ENCODE measurements around the gene MAPK12. TPM values are rescaled to one million over a fixed set of nuclear protein-coding genes. Genes with fewer than 3 reads are reported as not detected.

Gene MAPK12
- total RNA-seq, 1 donor from 2014 or later: 33.4 TPM

DNA sequence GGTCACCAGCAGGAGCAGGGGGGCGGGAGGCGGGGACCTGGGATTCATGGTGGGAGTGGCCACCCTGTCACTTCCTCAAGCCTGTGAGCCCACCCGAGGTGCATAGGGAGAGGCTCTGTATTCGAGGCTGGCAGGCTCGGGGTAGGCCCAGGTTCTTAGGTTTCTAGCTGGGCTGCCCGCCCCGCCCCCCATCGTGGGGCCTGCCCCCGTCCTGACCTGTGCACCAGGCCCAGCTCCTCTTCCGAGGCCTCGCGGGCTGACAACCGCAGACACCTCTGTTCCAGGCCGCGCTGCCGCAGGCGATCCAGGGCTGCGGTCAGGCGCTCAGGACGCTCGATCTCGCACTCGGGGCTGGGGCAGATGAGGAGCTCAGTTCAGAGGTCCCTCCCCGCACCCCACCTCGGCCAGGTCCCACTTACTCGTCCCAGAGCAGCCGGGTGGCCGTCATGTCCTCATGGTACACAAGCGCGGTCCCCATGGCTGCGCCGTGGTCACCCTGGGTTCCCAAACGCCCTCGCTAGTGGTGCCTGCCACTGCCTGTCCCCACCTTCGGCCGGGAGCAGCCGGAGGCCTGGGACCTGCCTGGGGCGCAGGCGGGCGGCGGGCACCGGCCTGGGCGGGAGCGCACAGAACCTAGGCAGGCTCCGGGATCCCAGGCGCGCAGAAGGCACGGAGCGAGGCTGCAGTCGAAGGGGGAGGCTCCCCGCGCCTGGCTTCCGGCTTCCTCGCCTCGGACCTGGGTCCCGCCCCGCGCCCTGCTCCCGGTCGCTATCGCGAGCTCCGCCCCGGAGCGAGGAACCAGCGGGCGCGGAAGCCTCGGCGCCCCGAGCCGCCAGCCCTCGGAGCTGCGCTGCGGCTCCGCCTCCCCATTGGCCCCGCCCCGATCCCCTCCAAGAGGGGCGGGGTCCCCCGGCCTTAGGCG lies 10.7 kb downstream of the MAPK12 start, which contains the start of gene HDAC10:
HDAC10 (minus strand) TSS at position 711 of the 922 bp plus-strand sequence; CDS start at position 478, 233 bp downstream.
- peak within 1 kb of the TSS; percentile 67 for H3K4me3 Mint-ChIP-seq (ENCODE audit: unreplicated experiment)
- H3K36me3 Mint-ChIP-seq (ENCODE audit: low read depth, unreplicated experiment): no peaks in the 10 kb centered on the region
- no peaks in the 10 kb centered on the region for H3K4me1 Mint-ChIP-seq (ENCODE audit: unreplicated experiment)
- H3K27me3 Mint-ChIP-seq (ENCODE audit: unreplicated experiment): peaks cover 2% of the 10 kb centered on the region
- no peaks in the 10 kb centered on the region for H3K9me3 Mint-ChIP-seq (ENCODE audit: unreplicated experiment)
- TF ChIP-seq, protein P1, sequence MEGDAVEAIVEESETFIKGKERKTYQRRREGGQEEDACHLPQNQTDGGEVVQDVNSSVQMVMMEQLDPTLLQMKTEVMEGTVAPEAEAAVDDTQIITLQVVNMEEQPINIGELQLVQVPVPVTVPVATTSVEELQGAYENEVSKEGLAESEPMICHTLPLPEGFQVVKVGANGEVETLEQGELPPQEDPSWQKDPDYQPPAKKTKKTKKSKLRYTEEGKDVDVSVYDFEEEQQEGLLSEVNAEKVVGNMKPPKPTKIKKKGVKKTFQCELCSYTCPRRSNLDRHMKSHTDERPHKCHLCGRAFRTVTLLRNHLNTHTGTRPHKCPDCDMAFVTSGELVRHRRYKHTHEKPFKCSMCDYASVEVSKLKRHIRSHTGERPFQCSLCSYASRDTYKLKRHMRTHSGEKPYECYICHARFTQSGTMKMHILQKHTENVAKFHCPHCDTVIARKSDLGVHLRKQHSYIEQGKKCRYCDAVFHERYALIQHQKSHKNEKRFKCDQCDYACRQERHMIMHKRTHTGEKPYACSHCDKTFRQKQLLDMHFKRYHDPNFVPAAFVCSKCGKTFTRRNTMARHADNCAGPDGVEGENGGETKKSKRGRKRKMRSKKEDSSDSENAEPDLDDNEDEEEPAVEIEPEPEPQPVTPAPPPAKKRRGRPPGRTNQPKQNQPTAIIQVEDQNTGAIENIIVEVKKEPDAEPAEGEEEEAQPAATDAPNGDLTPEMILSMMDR (IDR thresholded peaks at IDR 0.05; ENCODE audit: unreplicated experiment): no peak
- DNase-seq (ENCODE audit: low spot score): peak; percentile 84
- H3K27ac Mint-ChIP-seq (ENCODE audit: unreplicated experiment): no peak within 1 kb of the TSS

DNA sequence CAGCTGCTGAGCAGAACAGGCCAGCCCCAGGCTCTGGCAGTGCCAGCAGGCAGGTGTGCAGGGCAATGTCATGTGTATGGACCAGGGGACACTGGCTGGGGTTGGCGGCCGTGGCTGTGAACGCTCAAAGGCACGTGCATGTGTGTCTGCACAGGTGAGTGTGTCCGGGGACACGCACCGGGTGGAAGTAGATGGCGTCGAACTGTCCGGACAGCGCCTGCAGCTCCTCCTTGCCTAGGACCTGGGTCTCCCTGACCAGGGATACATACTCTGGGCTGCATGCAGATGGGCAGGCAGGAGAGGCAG lies 11.3 kb downstream of the MAPK12 start:
- no peak for DNase-seq (ENCODE audit: low spot score)
- peaks cover 2% of the 10 kb centered on the region for H3K27me3 Mint-ChIP-seq (ENCODE audit: unreplicated experiment)
- no peaks in the 10 kb centered on the region for H3K4me1 Mint-ChIP-seq (ENCODE audit: unreplicated experiment)
- H3K4me3 Mint-ChIP-seq (ENCODE audit: unreplicated experiment): peak overlapping the region; percentile 67
- no peaks in the 10 kb centered on the region for H3K36me3 Mint-ChIP-seq (ENCODE audit: low read depth, unreplicated experiment)
- H3K27ac Mint-ChIP-seq (ENCODE audit: unreplicated experiment): no peak overlapping the region
- TF ChIP-seq, protein P1 (IDR thresholded peaks at IDR 0.05; ENCODE audit: unreplicated experiment): no peak
- H3K9me3 Mint-ChIP-seq (ENCODE audit: unreplicated experiment): no peaks in the 10 kb centered on the region

DNA sequence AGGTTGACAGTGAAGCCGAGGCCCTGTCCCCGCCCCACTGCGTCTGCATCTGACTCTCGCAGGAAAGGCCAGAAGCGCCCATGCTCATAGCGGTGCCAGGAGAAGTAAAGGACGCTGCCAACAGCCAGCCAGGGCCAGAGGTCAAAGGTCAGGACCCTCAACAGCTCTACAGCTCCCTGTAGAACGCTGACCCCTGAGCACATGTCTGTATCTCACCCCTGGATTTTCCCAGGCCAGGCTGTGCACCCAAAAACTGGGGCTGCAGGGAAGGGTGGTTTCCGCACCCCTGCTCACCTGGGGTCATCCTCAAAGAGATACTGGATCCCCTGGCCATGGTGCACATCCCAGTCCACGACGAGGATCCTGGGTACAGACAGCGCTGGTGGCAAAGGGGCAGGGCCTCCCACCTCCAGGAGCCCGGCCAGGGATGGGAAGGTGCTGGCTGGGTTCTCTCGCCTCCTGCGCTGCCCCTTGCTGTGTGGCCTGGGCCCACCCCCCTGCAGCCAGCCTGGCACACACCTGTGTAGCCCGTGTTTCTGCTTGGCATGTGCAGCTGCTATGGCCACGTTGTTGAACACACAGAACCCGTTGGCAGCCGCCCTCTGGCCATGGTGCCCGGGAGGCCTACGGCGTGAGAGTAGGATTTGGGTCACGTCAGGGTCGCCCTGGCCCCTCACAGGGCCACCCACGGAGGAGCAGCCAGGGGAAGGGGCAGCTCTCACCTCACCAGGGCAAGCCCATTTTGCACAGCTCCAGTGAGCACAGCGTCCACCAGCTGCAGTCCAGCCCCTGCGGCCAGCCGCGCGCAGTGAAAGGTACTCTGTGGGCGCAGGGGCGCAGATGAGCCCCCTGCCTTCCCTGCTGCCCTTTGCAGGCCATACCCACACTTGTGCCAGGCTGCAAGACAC lies 11.9 kb downstream of the MAPK12 start:
- peaks cover 5% of the 10 kb centered on the region for H3K27me3 Mint-ChIP-seq (ENCODE audit: unreplicated experiment)
- no peak overlapping the region for H3K27ac Mint-ChIP-seq (ENCODE audit: unreplicated experiment)
- DNase-seq (ENCODE audit: low spot score): no peak
- TF ChIP-seq, protein P1 (IDR thresholded peaks at IDR 0.05; ENCODE audit: unreplicated experiment): no peak
- H3K9me3 Mint-ChIP-seq (ENCODE audit: unreplicated experiment): no peaks in the 10 kb centered on the region
- H3K36me3 Mint-ChIP-seq (ENCODE audit: low read depth, unreplicated experiment): no peaks in the 10 kb centered on the region
- peak overlapping the region; percentile 67 for H3K4me3 Mint-ChIP-seq (ENCODE audit: unreplicated experiment)
- peaks cover 2% of the 10 kb centered on the region for H3K4me1 Mint-ChIP-seq (ENCODE audit: unreplicated experiment)

DNA sequence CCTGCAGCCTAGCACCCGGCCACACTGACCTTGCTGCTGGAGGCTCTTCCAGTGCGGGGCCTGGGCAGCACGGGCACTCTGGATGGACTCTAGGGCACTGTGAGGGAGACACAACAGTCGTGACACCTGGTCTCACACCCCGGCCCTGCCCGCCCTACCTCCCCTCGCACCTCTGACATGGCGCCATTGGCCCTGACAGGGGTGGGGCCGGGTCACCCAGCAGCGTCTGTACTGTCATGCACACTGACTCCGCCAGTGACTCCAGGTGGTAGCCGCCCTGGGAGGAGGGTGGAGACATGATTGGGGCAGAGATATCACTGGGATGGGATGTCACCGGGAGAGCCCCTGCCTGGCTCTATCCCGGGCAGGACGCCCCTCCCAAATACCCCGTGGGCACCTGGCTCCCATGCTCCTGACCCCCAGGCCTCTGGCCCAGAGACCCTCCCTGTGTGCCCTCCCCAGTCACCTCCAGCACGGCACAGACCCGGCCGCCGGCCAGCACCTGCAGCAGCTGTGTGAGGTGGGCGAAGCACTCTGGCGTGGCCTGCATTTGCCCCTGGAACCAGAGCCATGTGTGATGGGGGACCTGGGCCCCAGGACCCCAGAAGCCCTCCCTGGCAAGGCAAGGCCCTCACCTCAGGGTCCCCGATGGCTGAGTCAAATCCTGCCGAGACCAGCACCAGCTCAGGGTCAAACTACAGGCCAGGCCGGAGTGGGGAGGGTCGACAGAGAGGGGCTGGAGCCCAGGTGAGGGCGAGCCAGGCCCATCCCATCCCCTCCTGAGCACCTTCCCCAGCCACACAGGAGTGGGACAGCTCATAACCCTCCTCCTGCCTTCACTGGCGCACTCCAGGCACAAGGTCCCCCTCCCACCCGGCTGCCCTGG lies 13.0 kb downstream of the MAPK12 start:
- no peak for DNase-seq (ENCODE audit: low spot score)
- TF ChIP-seq, protein P1 (IDR thresholded peaks at IDR 0.05; ENCODE audit: unreplicated experiment): no peak
- Mint-ChIP-seq H3K9me3 (ENCODE audit: unreplicated experiment) (no peaks in the 10 kb centered on the region), H3K4me1 (ENCODE audit: unreplicated experiment) (peaks cover 11% of the 10 kb centered on the region), H3K27me3 (ENCODE audit: unreplicated experiment) (peaks cover 5% of the 10 kb centered on the region), H3K36me3 (ENCODE audit: low read depth, unreplicated experiment) (no peaks in the 10 kb centered on the region), H3K4me3 (ENCODE audit: unreplicated experiment) (no peak overlapping the region), H3K27ac (ENCODE audit: unreplicated experiment) (no peak overlapping the region)
